ENCODE results near the gene LAMA2.

- no peak for TF ChIP-seq CTCF (conservative IDR thresholded peaks at IDR 0.05; ENCODE audit: low read depth in 2 of 2)
- TF ChIP-seq REST (IDR thresholded peaks at IDR 0.05; ENCODE audit: unreplicated experiment) = no peak
- TF ChIP-seq NANOG (IDR thresholded peaks at IDR 0.05; ENCODE audit: borderline replicate concordance) = no peak
- TF ChIP-seq CREB1 (CRISPR knock-in tag; IDR thresholded peaks at IDR 0.05; ENCODE audit: low read depth) = no peak
- no peak for TF ChIP-seq EZH2 (IDR thresholded peaks at IDR 0.05; ENCODE audit: low read depth, unreplicated experiment)
- TF ChIP-seq POLR2AphosphoS5 (IDR thresholded peaks at IDR 0.05; ENCODE audit: low read depth) = no peak
- no peak for TF ChIP-seq STAT1 (IDR thresholded peaks at IDR 0.05; ENCODE audit: unreplicated experiment)
- TF ChIP-seq EZH2phosphoT487 (IDR thresholded peaks at IDR 0.05; ENCODE audit: unreplicated experiment) = no peak
Measured at GRCh38 chr6:128929869-128930268, 46.9 kb downstream of the LAMA2 start.
